Right cardiac atrium (tissue), 5 donors: ENCODE measurements around the gene KRTAP12-4. TPM values are rescaled to one million over a fixed set of nuclear protein-coding genes. Genes with fewer than 3 reads are reported as not detected.

ENCODE experiments used
- ATAC-seq, 2 donors: fragments of 200-7000 bp; cut with Tn5 transposase; one replicate each; pipeline versions ENCODE4 v1.8.0 to v1.9.1; 2020; ENCODE audit warnings: moderate library complexity in 2 of 2, mild to moderate bottlenecking in 1 of 2
- DNase-seq, 3 donors: peaks; one replicate each; pipeline ENCODE4 v3.0.0-alpha.2; 2020
- H3K27ac ChIP-seq: one replicate; pipeline ENCODE4 v1.5.1; 2013; ENCODE audit warnings: mild to moderate bottlenecking, low read length, control low read depth, moderate library complexity
- H3K27me3 ChIP-seq: one replicate; pipeline ENCODE4 v1.6.1; 2013; ENCODE audit not compliant: control insufficient read depth, insufficient read depth
- H3K4me1 ChIP-seq: one replicate; pipeline ENCODE4 v1.6.1; 2013; ENCODE audit warnings: low read length; ENCODE audit not compliant: control insufficient read depth, insufficient read depth
- H3K4me3 ChIP-seq: one replicate; pipeline ENCODE4 v1.5.1; 2013; ENCODE audit warnings: low read length, control low read depth
- H3K9me3 ChIP-seq: one replicate; pipeline ENCODE4 v1.6.1; 2013; ENCODE audit warnings: low read length; ENCODE audit not compliant: control insufficient read depth
- WGBS: extraction: QIAGEN DNeasy Blood & Tissue Kit; methylation state at CpG from one replicate; pipeline ENCODE4 v1.1.7; 2013; 5-methylcytosine and 5-hydroxymethylcytosine counted together
- intact Hi-C, 4 donors: fragments of 100-400 bp; cut with DNase I; formaldehyde crosslinking; loops; one replicate each; pipeline versions ENCODE4 v1.11.0 to v1.14.0; 2022 to 2023
- long read RNA-seq, 4 donors: library from polyadenylated mRNA; unstranded; transcript quantifications; one replicate each; pipeline ENCODE4 v2.0.0, GENCODE V29; 2020 to 2021
- polyA plus RNA-seq: library from polyadenylated mRNA; stranded (reverse); fragments of 200-250 nt; gene quantifications from one replicate; pipeline ENCODE4 v1.2.3, GENCODE V29; 2013
- total RNA-seq, 4 donors: library from RNA; stranded (reverse); fragmentation: NEBNext Ultra II Directional; extraction: Animal tissue kit (Norgen Biotek cat#: 25700); gene quantifications; one replicate each; pipeline ENCODE4 v1.2.1, GENCODE V29; 2021
- donor health status: healthy with polysubstance abuse.
- donor health status: DM: no; HTN: yes; CAD: no.
- donor health status: DM: no; HTN: no; CAD: no.
- donor health status: DM: no; HTN: yes; CAD: no; lungs with severe emphysema.
- donor health status: DM: yes; HTN: yes; CAD: no.

Gene KRTAP12-4
- not detected for total RNA-seq
- not detected for polyA plus RNA-seq
- long read RNA-seq, donor 1 = 0 reads
- long read RNA-seq, donor 2 = 0 reads
- long read RNA-seq, donor 3 = 0 reads
- long read RNA-seq, donor 4 = 0 reads

- intact Hi-C loops = no loop called here
- H3K27me3 ChIP-seq = no peaks in the 10 kb centered on the region
These were observed at the start of gene KRTAP12-4 for GRCh38 chr21:44654576-44655175. TSS of gene KRTAP12-4 (minus strand) at chr21:44654659. CDS start at chr21:44654614, 45 bp downstream.

GRCh38 chr21:44703731-44704635, 49.5 kb upstream of the KRTAP12-4 start:
- Histone ChIP-seq H3K27me3 (no peaks in the 10 kb centered on the region), H3K9me3 (no peaks in the 10 kb centered on the region), H3K4me1 (no peaks in the 10 kb centered on the region), H3K27ac (no peak overlapping the region), H3K4me3 (no peak overlapping the region)
- DNase-seq = no peak
- ATAC-seq = no peak
- intact Hi-C loops = no loop called here
- WGBS = 38% methylated on average over 13 of the region's 13 CpGs

More at GRCh38 chr21:44654576-44655175, at the start of gene KRTAP12-4:
- Histone ChIP-seq H3K4me3 (no peak within 1 kb of the TSS), H3K9me3 (no peaks in the 10 kb centered on the region), H3K27ac (no peak within 1 kb of the TSS), H3K4me1 (no peaks in the 10 kb centered on the region)
- no peak for DNase-seq
- 81% methylated on average over 8 of the region's 9 CpGs for WGBS
- ATAC-seq = no peak

DNA sequence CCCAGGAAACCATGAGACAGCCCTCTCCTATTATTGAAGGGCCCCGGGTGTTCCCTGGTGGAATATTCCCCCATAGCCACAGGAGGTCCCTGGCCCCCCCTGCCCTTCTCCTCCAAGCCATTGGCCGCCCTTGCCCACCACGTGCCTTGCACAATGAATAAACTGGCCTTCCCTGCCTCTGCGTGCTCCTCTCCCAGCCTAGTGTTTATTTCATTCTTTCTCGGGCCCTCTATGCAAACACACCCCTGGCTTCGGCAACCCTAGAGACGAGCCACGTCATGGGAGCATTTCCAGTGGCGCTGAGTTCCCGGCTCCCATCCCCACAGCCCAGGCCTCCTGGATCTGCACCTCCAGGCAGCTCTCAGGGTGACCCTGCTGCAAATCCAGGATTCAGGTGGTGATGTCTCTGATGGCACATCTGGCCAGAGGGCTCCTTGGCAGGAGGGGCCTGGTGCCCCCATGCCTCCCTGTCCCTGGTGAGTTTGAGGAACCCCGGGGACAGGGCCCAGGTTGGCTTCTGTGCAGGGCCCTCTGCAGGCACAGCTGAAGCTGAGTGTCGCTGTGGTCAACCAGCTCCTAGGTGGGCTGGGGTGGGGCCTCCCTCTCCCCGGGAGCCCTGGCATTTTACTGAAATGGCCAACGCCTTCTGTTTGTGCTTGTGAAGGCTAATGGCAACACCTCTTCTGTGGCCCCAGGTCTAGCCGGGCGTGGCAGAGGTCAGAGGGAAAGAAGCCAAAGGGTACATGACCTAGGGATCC, 48.7 kb upstream of the KRTAP12-4 start:
- 45% methylated on average over 16 of the region's 16 CpGs for WGBS
- no peak overlapping the region for H3K4me3 ChIP-seq
- ATAC-seq = no peak
- H3K9me3 ChIP-seq = no peaks in the 10 kb centered on the region
- intact Hi-C loops = no loop called here
- H3K4me1 ChIP-seq = no peaks in the 10 kb centered on the region
- no peak overlapping the region for H3K27ac ChIP-seq
- no peak for DNase-seq
- no peaks in the 10 kb centered on the region for H3K27me3 ChIP-seq

DNA sequence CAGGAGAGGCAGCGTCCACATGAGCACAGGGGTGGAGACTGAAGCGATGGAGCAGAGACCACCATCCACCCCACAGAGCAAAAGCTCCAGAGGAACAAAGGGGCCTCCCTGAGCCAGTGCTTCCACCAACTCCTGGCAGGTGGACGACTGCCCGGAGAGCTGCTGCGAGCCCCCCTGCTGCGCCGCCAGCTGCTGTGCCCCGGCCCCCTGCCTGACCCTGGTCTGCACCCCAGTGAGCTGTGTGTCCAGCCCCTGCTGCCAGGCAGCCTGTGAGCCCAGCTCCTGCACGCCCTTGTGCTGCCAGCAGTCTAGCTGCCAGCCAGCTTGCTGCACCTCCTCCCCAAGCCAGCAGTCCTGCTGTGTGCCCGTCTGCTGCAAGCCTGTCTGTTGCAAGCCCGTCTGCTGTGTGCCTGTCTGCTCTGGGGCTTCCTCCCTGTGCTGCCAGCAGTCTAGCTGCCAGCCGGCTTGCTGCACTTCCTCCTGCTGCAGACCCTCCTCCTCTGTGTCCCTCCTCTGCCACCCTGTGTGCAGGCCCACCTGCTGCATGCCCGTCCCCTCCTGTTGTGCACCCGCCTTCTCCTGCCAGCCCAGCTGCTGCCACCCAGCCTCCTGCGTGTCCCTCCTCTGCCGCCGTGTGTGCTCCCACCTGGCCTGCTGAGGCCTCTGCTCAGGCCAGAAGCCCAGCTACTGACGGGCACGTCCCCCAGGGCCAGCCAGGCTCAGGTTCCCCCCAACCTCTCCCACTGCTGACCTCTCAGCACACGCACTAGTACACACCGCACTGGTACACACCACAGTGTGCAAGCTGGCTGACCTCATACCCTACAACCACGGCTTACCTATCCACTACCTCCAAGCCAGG, 47.9 kb upstream of the KRTAP12-4 start:
- no peak for ATAC-seq
- Histone ChIP-seq H3K4me3 (no peak overlapping the region), H3K4me1 (no peaks in the 10 kb centered on the region), H3K9me3 (no peaks in the 10 kb centered on the region), H3K27me3 (no peaks in the 10 kb centered on the region), H3K27ac (no peak overlapping the region)
- intact Hi-C loops = no loop called here
- no peak for DNase-seq
- 73% methylated on average over 21 of the region's 22 CpGs for whole genome bisulfite sequencing

DNA sequence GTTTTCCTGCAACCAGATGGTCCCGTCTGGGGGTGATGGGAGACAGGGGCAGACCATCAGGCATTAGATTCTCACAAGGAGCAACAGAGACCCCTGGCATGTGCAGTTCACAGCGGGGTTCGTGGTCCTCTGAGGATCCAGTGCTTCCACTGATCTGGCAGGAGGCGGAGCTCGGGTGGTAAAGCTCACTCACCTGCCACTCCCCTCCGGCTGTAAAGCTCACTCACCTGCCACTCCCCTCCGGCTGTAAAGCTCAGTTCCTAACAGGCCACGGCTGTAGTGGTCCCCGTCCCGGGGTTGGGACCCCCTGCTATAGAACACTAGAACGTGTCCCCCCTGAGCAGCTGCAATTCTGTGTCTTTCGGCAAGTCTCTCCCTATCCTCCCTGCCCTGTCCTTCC, 47.1 kb upstream of the KRTAP12-4 start:
- WGBS = 46% methylated on average over 12 of the region's 12 CpGs
- no peak for ATAC-seq
- Histone ChIP-seq H3K27ac (no peak overlapping the region), H3K9me3 (no peaks in the 10 kb centered on the region), H3K27me3 (no peaks in the 10 kb centered on the region), H3K4me3 (no peak overlapping the region), H3K4me1 (no peaks in the 10 kb centered on the region)
- intact Hi-C loops = no loop called here
- no peak for DNase-seq

GRCh38 chr21:44701023-44701400, 46.6 kb upstream of the KRTAP12-4 start:
- no peak for DNase-seq
- WGBS = 86% methylated on average over 14 of the region's 14 CpGs
- no peak for ATAC-seq
- H3K27ac ChIP-seq = no peak overlapping the region
- no peaks in the 10 kb centered on the region for H3K9me3 ChIP-seq
- no peak overlapping the region for H3K4me3 ChIP-seq
- H3K4me1 ChIP-seq = no peaks in the 10 kb centered on the region
- no peaks in the 10 kb centered on the region for H3K27me3 ChIP-seq
- intact Hi-C loops = no loop called here

DNA sequence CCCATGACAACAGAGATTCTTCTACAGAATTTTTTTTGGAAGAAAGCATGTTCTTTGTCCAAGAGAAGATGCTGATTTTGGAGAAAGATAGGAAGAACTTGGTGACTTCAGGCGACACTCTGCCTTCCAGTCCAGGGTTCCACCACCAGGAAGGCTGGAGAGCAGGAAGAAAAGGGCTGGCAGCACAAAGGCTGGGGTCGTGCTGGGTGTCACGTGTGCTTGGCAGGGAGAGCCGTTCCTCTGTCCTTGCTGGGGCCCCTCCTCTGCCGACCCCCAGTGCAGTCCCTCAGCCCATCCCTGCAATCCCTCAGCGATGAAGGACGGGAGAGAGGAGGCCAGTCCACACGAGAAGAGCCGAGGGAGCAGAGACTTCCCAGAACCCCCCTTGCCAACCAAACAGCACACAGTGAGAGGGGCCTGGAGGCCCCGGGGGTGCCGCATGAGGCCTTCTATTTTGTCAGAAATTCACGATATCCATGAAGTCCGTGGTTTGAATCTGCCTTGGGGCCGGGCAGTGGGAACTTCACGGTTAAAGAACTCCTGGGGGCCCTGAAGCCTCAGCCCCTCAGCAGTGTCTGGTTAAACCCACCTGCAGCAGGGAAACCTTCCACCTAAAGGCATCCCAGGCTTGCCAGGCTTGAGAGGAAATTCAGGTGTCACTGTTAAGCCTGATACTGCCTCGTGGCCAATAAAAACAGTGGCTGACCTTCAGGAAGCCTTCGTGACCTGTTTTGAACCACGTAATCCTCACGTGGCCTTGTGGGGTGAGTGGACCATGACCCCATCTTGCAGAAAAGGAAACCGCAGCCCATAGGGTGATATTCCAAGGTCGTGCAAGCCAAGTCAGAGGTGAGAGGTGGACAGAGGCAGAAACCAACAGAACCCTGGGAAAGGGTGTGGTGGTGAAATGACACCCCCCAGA, 45.9 kb upstream of the KRTAP12-4 start:
- Histone ChIP-seq H3K27ac (no peak overlapping the region), H3K4me1 (no peaks in the 10 kb centered on the region), H3K9me3 (no peaks in the 10 kb centered on the region), H3K27me3 (no peaks in the 10 kb centered on the region), H3K4me3 (no peak overlapping the region)
- whole genome bisulfite sequencing = 53% methylated on average over 21 of the region's 21 CpGs
- DNase-seq (no peak), ATAC-seq (no peak)
- intact Hi-C loops = no loop called here

- H3K4me1 ChIP-seq = no peaks in the 10 kb centered on the region
- no peaks in the 10 kb centered on the region for H3K9me3 ChIP-seq
- intact Hi-C loops = no loop called here
- no peak overlapping the region for H3K4me3 ChIP-seq
- DNase-seq (no peak), ATAC-seq (no peak)
- no peak overlapping the region for H3K27ac ChIP-seq
- WGBS = 40% methylated on average over 17 of the region's 17 CpGs
- no peaks in the 10 kb centered on the region for H3K27me3 ChIP-seq
These were observed 45.1 kb upstream of the KRTAP12-4 start for GRCh38 chr21:44699502-44700001.

GRCh38 chr21:44697811-44698734, 43.6 kb upstream of the KRTAP12-4 start:
- 28% methylated on average over 35 of the region's 35 CpGs for WGBS
- Histone ChIP-seq H3K4me1 (no peaks in the 10 kb centered on the region), H3K9me3 (no peaks in the 10 kb centered on the region), H3K27me3 (no peaks in the 10 kb centered on the region), H3K4me3 (no peak overlapping the region), H3K27ac (no peak overlapping the region)
- intact Hi-C loops = no loop called here
- no peak for DNase-seq
- ATAC-seq = no peak
